Measurements from ENCODE around the gene GRIFIN. TPM values are rescaled to one million over a fixed set of nuclear protein-coding genes. Genes with fewer than 3 reads are reported as not detected.

The GRIFIN gene
- polyA plus RNA-seq, 1 of the 3 experiments (the other 2 are of a cell fraction) = not detected

- Histone ChIP-seq H3K9me3 (no peaks in the 10 kb centered on the region), H3K36me3 (replicated peaks in 1 of 2; ENCODE audit: control insufficient read depth in 1 of 2, insufficient read depth in 2 of 2, low read length in 1 of 2) (no peaks in the 10 kb centered on the region), H2AFZ (ENCODE audit: low read depth) (peak within 1 kb of the TSS; percentile 85), H3K4me1 (ENCODE audit: control insufficient read depth in 1 of 2, insufficient read depth in 2 of 2, low read depth in 1 of 2, low read length in 1 of 2) (peaks cover 61 to 81% of the 10 kb centered on the region in 2 experiments; a peak in 3 of 4 replicates), H3K9ac (peak within 1 kb of the TSS; percentile 56; the same call in 1 of the 2 replicates), H4K20me1 (ENCODE audit: insufficient read depth) (peaks cover 10% of the 10 kb centered on the region; the same call in 1 of the 2 replicates), H3K79me2 (ENCODE audit: insufficient read depth) (peaks cover 44% of the 10 kb centered on the region), H3F3A (replicated peaks; ENCODE audit: insufficient read depth) (peaks cover 20% of the 10 kb centered on the region), H3K4me3 (ENCODE audit: low read depth in 2 of 2, low read length in 1 of 2) (peak within 1 kb of the TSS; percentile 60 to 78), H3K4me2 (peak within 1 kb of the TSS; percentile 93), H3K27me3 (ENCODE audit: insufficient read depth) (no peaks in the 10 kb centered on the region), H3K9me2 (no peaks in the 10 kb centered on the region), H3K27ac (ENCODE audit: low read depth in 2 of 2, low read length in 1 of 2) (no peak within 1 kb of the TSS; a peak in 1 of 4 replicates)
- ChIA-PET CTCF (interaction anchor here (1.2 to 1.6 kb wide), 2 partner anchors 11 to 68 kb away, joined by 3 to 8 read pairs; no protein-coding TSS in a partner anchor), POLR2A (no interaction called here)
- TF ChIP-seq SMC3 (IDR thresholded peaks at IDR 0.05; ENCODE audit: low read depth, low read length) (0 out of 2 replicates have a peak, but pooled peaks have one; percentile 4), TAF1 (IDR thresholded peaks at IDR 0.05; ENCODE audit: borderline replicate concordance, low read depth, low read length) (peak; percentile 98), CHD2 (IDR thresholded peaks at IDR 0.05; ENCODE audit: low read length, partially characterized antibody) (peak; percentile 12), FOSL2 (IDR thresholded peaks at IDR 0.05; ENCODE audit: borderline replicate concordance, low read depth) (no peak), POLR2AphosphoS5 (IDR thresholded peaks at IDR 0.05; ENCODE audit: low read depth, low read length) (peak; percentile 99), RAD21 (IDR thresholded peaks at IDR 0.05; ENCODE audit: low read length) (0 out of 2 replicates have a peak, but pooled peaks have one; percentile 10), JUND (IDR thresholded peaks at IDR 0.05) (no peak), MAX (IDR thresholded peaks at IDR 0.05; ENCODE audit: low read depth) (peak; percentile 85; the same call in 1 of the 2 replicates), ELF1 (IDR thresholded peaks at IDR 0.05) (no peak), TEAD4 (IDR thresholded peaks at IDR 0.05; ENCODE audit: borderline replicate concordance, insufficient read depth) (0 out of 2 replicates have a peak, but pooled peaks have one; percentile 11), TCF12 (IDR thresholded peaks at IDR 0.05) (no peak), USF1 (IDR thresholded peaks at IDR 0.05; ENCODE audit: borderline replicate concordance, low read depth) (peak; percentile 79), EP300 (IDR thresholded peaks at IDR 0.05; ENCODE audit: borderline replicate concordance in 1 of 2, low read depth in 1 of 2, low read length in 1 of 2) (peak in 1 of 2 experiments; percentile 21; a peak in 1 of 4 replicates), IRF3 (IDR thresholded peaks at IDR 0.05; ENCODE audit: low read depth, low read length) (no peak), MXI1 (IDR thresholded peaks at IDR 0.05; ENCODE audit: low read depth, low read length) (peak; percentile 92), NFIC (IDR thresholded peaks at IDR 0.05; ENCODE audit: borderline replicate concordance) (no peak), NRF1 (IDR thresholded peaks at IDR 0.05; ENCODE audit: low read depth, low read length) (peak; percentile 69), FOXM1 (IDR thresholded peaks at IDR 0.05; ENCODE audit: low read depth) (no peak), PBX3 (IDR thresholded peaks at IDR 0.05) (peak; percentile 33), SIN3A (IDR thresholded peaks at IDR 0.05; ENCODE audit: borderline replicate concordance, low read depth, low read length) (peak; percentile 81; the same call in 1 of the 2 replicates), GABPA (IDR thresholded peaks at IDR 0.05; ENCODE audit: low read depth) (no peak)
- TF ChIP-seq, protein P1, sequence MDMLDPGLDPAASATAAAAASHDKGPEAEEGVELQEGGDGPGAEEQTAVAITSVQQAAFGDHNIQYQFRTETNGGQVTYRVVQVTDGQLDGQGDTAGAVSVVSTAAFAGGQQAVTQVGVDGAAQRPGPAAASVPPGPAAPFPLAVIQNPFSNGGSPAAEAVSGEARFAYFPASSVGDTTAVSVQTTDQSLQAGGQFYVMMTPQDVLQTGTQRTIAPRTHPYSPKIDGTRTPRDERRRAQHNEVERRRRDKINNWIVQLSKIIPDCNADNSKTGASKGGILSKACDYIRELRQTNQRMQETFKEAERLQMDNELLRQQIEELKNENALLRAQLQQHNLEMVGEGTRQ (IDR thresholded peaks at IDR 0.05; ENCODE audit: borderline replicate concordance, low read depth, low read length) = no peak
- TF ChIP-seq, protein P2, sequence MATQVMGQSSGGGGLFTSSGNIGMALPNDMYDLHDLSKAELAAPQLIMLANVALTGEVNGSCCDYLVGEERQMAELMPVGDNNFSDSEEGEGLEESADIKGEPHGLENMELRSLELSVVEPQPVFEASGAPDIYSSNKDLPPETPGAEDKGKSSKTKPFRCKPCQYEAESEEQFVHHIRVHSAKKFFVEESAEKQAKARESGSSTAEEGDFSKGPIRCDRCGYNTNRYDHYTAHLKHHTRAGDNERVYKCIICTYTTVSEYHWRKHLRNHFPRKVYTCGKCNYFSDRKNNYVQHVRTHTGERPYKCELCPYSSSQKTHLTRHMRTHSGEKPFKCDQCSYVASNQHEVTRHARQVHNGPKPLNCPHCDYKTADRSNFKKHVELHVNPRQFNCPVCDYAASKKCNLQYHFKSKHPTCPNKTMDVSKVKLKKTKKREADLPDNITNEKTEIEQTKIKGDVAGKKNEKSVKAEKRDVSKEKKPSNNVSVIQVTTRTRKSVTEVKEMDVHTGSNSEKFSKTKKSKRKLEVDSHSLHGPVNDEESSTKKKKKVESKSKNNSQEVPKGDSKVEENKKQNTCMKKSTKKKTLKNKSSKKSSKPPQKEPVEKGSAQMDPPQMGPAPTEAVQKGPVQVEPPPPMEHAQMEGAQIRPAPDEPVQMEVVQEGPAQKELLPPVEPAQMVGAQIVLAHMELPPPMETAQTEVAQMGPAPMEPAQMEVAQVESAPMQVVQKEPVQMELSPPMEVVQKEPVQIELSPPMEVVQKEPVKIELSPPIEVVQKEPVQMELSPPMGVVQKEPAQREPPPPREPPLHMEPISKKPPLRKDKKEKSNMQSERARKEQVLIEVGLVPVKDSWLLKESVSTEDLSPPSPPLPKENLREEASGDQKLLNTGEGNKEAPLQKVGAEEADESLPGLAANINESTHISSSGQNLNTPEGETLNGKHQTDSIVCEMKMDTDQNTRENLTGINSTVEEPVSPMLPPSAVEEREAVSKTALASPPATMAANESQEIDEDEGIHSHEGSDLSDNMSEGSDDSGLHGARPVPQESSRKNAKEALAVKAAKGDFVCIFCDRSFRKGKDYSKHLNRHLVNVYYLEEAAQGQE (IDR thresholded peaks at IDR 0.05; ENCODE audit: low read depth, low read length) = peak; percentile 79
- DNase-seq = peak; percentile 100
- 16% methylated on average over 29 of the region's 95 CpGs for WGBS (ENCODE audit: low lambda C conversion rate)
These were observed 43.1 kb upstream of the GRIFIN start, which contains the start of gene LFNG for GRCh38 chr7:2519119-2519930. TSS of gene LFNG (plus strand) at chr7:2519774. CDS start at chr7:2519862, 88 bp downstream.

All from SK-N-SH (cell line).